Eye (tissue), 1 donor: Measurements from ENCODE around the gene MAL.
A peak's percentile ranks its signal among the peaks of the same experiment; 100 is the strongest.
"Not testable (repeated sequence)": the region's sequence is repeated elsewhere in the genome, so short reads cannot be mapped to it uniquely, and the experiment has no call there.

ENCODE experiments used
- DNase-seq: peaks from one replicate; pipeline ENCODE4 v3.0.0-alpha.2; 2015

MAL gene

DNA sequence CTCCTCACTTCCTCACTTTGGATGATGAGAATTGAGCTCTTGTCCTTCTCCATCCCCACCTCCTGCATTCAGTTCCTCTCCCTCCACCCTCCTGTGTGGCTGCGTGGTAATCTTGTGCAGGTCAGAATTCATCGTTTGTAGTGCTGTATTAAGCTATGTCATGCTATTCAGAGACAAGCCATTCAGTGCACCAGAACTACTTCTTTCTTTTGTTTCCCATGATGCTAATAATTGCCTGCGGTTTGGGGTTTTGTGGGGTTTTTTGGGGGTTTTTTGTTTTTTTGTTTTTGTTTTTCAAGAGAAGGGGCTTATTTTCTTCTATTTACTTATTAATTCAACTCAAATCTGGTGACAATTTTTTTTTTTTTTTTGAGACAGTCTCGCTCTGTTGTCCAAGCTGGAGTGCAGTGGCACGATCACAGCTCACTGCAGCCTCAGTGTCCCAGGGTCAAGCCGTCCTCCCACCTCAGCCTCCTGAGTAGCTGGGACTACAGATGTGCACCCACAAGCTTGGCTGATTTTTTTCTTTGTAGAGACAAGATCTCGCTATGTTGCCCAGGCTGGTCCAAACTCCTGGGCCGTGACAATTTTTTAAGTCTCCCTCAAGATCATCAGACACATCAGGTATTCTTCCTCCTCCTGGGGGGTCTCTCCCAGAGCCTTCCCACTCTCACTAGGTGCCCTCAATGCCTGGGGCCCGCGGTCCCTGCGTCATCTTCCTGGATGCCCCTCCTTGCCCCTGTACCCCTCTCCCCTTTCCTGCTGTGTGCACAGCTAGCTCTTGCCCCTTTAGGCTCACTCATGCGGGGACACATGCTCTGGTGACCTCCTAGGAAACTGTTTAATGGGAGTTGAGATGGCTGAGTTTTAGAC lies 37.8 kb downstream of the MAL start:
- DNase-seq: peak; percentile 27

DNA sequence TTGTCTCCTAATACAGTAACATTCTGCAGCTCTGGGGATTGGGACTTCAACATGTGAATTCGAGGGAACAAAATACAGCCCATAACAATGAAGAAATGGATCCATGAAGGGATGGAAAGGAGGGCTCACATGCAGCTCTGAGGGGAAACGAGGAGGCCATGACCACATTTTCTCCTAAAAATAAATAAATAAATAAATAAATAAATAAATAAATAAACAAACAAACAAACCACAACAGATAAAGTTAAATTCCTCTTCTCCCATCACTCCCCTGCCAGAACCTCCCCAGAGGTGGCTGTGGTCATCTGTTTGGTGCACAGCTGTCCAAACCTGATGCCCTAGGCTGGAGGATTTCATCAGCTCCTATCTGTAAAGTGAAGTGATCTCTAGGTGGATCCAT lies 42.7 kb downstream of the MAL start:
- DNase-seq: no peak

DNA sequence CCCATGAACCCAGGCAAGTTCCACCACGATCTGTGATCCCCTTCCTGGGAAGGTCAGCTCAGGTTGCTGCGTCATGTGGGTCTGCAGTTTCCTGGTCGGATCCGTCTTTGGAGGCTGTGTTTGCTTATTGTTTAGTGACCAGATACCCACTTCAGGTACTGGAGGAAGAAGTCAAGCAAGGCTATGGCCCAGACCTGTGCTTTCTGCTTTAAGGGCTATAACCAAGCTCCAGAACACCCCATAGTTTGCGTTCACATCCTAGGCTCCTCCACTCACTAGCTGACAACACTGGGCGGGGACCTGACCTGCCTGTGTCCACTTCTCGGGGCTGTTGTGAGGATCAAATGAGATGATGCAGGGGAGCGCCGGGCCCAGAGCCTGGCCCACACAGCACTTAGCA lies 44.0 kb downstream of the MAL start:
- DNase-seq: no peak

DNA sequence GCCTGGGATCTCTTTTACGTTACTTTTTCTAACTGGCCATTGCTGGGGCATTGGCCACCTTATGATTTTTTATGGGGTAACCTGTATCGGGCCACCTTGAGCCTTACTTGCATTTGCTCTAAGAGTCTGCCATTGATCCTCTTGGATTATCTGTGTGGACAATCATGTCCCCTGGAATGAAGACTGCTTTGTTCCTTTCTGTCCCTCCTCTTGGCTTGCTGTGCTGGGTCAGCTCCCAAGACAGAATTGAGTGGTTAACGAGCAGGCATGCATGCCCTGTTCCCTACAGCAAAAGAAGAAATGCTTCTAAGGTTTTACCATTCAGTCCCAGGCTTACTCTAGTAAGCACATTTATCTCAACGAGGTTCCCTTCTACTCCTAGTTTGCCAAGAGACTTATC lies 46.3 kb downstream of the MAL start:
- no peak for DNase-seq

DNA sequence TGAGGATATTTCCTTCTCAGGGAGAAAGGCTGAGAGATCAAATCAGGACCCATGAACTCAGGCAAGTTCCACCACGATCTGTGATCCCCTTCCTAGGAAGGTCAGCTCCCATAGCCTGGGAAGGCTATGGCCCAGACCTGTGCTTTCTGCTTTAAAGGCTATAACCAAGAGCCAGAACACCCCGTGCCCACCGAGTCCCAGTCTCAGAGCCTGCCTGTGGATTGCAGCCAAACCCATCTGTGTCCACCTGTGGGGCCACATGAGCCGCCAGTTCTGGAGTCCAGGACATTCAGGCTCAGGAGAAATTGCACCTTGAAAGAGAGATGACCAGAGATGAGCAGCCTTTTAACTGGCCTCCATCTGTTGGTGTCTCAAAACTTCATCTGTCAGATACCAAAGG lies 46.9 kb downstream of the MAL start:
- DNase-seq: no peak

DNA sequence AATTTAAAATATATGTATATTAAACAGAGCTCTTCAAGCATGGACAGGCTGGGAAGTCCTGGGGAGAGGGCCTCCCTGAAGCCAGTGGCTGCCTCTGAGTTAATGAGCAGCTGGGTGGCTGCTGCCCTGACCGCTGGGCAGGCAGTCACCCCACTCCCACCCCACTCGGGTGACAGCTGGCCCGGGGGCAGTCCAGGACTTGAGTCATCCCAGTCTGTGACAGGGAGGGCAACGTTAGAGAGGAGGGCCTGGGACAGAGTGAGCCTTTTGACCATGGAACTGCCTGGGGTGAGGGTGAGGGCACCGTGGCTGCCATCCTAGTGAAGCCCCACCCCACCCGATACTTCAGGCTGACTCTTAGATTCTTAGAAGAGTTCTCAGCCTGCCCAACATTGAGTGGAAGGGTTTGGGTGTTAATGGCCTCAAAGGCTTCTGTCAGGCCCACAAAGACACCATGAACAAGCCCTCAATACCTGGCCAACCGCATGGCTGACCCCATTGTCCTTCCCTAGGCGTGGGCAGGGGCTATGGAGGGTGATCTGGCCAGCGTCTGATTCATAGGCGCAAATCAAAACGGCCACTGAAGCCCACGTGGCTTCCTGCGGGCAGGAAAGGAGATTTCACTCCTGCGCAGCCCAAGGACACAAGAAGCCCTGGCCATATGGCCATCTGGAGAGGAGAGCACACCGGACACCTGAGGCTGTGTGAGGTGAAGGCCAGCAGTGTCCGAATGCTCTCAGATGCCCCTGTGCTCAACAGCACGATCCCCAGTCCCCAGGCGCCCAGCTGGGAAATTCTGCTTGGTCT lies 48.6 kb downstream of the MAL start:
- no peak for DNase-seq

DNA sequence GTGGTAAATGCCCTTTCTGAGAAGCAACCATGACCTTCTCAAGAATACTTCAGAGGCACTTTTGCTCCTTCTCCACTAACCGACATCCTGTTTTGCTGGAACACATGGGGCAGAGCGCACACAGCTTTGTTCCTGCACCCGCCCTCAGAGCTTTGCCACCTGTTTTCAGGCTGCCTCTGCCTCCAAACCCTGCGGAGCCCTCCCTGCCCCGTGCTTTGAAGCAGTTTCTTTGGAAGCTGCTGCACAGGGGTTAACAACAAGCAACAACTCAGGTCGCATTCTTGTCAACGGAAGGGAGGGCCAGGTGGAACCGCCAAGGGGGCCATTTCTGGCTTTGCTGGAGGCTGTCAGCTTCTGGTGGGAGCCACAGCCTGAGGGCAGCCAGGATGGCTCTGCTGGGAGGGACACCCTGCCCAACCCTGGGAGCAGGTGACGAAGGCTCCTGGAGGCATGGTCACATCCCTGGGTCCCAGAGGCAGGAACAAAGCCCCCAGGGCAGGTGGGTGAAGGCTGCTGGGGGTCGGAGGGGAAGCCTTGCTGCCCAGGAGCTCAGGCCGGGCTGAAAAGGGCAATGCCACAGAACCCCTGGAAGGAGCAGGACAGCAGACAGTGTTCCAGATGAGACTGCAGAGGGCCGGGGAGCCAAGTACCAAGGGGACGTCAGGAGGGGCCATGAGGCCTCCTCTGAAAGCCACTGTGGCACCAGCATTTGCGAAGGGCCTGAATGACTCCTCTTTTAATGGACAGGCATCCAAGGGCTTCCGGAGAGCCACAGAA lies 49.3 kb downstream of the MAL start:
- no peak for DNase-seq

DNA sequence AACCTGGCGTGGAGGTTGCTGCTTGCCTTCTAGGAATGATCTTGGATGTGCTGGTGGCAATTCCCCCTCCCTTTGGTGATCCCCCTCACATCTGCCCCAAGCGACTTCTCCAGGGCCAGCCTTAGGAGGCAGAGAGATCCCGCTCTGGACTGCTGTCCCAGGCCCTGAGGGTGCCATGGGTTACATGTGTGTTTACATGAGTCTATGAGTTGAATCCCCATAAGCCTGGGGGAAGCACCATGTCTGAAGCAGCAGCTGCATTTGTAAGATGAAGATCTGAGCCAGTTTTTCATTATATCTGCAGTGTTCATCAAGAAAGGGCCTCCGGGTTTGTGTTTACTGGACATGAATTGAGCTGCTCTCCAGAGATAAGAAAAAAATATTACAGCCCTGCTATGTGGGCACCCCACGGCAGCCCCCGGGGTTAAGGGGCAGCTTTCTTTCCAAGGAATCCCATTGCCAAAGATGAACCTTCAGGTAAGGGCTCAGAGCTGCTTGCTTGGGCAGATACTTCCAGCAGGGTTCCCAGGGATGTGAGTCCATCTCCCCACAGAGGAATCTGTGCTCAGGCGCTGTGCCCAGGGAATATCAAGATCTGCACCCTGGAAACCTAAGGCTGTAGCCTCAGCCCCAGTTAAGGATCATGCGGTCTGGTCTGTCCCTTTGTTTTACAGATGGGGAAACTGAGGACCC lies 50.1 kb downstream of the MAL start:
- no peak for DNase-seq

DNA sequence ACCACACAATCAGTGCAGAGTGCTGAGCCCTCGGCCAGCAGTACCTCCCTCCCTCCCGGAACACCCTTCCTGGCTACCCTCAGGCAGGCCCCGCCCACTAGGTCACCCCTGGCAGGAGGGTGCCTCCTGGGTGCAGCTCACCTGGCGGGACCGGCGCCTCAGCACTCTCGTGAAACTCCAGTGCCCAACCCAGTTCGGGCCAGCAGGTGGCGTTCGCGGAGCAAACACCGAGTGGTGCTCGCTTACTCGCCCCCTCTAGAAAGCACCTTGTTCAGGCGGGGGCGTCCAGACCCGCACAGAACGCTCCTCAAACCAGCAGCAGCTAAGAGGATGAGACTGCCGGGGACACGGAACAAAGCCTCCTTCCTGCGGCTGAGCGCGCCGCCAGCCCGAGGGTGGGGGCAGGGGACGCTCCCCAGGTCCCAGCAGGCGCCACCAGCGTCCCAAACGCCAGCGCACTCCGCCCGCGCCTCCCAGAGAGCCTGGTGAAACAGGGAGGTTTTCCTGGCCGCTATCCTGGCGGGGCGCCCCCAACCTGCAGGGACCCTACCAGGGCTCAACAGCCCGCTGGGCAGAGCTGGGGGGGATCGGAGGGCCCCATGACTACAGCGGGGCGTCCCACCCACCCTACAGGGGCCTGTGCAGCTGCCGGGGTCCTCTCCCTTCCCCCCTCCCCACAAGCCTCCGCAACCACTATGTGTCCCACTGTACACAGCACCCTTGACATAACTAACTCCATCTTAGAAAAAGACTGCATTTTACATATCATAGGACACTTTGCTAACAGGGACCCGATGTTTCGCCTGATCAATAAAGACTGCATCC lies 51.4 kb downstream of the MAL start:
- DNase-seq: peak; percentile 87

DNA sequence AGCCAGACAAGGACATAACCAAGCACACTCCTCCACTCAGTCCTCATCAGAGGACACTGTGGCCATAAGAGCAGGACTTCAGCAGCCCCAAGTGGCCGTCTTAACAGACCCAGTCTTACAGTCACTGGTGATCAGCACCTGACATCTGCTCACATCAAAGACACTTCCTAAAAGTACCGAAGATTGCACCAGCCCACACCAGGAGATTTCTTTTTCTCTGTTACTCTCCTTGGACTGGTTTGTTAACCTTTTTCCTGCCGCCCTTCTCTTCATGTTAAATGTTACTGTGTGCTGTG lies 52.0 kb downstream of the MAL start:
- DNase-seq: peak; percentile 25

DNA sequence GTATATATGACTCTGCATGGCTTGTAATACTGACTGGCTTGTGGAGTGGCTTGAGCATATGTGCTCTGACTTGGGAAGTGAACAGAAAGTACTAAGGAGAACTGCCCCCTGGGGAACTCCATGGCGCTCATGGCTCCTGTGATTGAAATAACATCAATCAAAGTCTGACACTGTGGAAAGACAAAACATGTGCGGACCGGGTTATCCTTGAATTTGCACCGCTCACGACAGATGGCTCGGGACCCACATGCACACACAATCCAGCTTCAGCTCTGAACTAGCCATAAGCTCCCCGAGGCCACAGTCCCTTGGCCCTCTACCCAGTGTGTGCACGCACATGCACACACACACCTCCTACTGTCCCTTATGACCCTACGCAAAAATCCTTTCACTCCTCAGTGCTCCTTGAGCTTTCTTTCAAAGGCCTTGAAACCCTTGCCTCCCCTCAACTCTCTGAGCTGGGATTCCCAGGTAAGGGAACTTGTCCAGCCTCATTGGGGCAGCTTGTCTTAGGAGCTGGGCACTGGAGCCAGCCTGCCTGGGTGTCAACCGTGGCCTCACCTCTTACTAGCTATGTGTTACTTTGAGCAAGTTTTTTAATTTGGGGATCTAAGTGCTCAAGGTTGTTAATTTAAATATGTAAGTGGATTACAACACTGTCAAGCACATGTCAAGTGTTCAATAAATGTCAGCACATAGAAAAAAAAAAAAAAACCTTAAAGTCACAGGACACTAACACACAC lies 52.5 kb downstream of the MAL start:
- peak; percentile 45 for DNase-seq

DNA sequence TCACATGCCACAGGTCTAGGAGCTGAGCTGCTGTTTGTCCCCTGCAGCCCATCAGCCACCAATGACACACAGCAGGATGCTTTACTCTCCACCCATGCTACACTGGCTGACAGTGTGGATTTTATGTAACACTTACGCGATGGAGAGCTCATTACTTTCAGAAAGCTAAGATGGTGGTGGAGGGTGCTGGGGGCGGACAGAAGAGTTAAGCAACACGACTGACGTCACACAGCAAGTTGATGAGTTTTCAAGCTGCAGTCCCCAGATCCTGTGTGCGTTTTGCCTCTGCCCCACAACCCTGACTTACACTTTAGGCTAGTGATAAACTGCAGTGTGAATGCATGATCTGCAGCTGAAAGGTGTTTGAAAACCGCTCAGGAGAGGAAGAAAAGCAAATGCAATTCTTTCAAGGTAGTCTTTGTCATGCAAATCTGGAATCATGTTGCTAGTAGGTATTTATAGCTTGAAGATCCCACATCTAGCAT lies 53.7 kb downstream of the MAL start:
- DNase-seq: no peak

DNA sequence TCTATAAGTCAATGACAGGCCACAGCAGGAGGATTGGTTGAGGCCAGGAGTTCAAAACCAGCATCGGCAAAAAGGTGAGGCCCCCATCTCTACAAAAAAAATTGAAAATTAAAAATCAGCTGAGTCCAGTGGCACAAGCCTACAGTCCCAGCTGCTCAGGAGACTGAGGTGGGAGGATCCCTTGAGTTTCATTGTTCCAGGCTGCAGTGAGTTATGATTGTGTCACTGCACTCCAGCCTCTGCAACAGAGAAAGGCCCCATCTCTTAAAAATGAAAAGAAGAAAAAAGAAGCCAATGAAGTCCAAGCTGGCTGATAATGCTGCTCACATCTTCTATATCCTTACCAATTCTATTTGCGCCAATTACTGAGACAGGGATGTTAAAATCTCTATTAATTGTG lies 57.0 kb downstream of the MAL start:
- DNase-seq: no peak

DNA sequence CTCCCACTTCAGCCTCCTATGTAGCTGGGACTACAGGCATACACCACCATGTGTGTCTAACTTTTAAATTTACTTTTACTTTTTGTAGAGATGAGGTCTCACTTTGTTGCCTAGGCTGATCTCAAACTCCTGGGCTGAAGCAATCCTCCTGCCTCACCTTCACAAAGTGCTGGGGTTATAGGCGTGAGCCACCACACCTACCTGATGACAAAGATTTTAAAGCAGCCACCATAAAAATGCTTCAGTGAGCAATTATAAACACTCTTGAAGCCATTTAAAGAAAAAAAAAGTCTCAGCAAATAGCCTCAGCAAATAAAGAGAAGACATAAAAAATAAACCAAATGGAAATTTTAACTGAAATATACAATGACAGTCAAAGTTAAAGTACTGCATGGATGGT lies 60.5 kb downstream of the MAL start:
- no peak for DNase-seq

DNA sequence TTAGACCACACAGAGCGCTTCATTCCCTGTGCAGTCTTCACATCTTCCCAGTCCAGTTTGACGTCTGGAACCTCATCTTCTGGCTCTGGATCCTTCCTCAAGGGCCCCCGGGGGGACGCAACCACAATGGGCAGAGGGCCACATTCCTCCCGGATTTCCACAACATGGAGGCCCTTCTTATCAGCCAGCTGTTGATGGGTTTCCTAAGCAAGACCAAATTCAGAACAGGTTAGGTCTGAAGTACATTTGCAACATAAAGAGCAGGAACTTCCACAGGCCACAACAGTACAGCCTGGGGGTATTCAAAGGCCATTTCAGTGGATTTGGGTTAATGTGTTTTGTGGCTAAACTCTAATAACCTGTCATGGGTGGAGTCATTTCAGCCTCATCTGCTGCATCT lies 61.9 kb downstream of the MAL start:
- no peak for DNase-seq

DNA sequence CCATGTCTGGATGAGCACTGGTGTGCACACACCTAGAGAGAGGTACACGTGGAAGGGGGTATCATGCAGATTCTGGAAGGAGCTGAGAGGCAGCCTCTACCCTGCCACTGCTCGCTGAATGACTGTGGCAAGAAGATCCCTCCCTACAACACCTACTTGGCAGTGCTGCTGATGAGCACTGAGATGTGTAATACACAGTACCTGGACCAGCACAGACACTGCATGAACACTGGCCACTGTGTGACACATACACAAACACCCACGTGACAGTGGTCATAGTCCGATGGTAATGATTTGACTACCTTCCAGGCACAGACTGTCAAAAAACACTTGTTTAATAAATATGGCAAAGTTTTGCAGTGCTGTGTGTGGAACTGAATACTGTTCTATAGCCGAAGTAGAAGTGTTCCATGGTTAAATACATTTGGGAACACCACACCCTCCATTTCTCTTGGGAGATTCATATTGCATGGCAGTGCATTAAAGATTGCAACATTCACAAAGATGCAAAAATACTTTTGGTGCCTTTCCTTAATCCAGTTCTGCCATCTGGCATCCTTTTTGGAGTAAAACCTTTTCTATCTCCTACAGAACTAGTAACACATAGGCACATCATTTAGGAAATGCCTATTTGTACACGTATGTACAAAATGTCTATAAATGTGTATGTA lies 66.5 kb downstream of the MAL start:
- DNase-seq: no peak

DNA sequence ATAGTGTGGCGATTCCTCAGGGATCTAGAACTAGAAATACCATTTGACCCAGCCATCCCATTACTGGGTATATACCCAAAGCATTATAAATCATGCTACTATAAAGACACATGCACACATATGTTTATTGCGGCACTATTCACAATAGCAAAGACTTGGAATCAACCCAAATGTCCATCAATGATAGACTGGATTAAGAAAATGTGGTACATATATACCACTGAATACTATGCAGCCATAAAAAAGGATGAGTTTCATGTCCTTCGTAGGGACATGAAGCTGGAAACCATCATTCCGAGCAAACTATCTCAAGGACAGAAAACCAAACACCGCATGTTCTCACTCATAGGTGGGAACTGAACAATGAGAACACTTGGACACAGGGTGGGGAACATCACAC lies 72.8 kb downstream of the MAL start:
- not testable (repeated sequence) for DNase-seq

DNA sequence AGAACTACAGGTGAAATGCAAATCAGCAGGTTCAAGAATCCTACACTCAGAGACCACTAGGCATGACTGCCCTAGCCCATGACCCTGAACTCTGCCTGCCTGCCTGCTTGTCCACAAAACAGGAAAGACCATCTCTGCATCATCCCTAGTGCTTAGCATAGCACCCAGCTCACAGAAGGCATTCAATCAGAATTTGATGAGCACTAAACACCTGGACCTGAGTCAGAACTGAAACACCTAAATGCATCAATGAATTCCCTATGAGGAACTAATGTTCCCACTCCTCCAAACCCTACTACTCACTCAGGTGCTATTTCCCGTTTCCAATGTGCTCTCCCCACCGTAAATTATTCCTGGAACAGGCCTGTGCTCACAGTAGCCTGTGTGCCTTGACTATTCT lies 74.4 kb downstream of the MAL start:
- no peak for DNase-seq
